ENCODE data around the gene CPSF4.

Gene CPSF4

GRCh38 chr7:99438573-99439480 is at the start of gene CPSF4, which contains the start of gene PTCD1:
Gene CPSF4, plus strand, starts transcription at chr7:99438943. Its CDS starts 140 bp downstream, at chr7:99439083.
Gene PTCD1, minus strand, starts transcription at chr7:99438798. Its CDS starts 3,556 bp downstream, at chr7:99435242.
- H3F3A ChIP-seq (ENCODE audit: insufficient read depth) = no peaks in the 10 kb centered on the region
- TF ChIP-seq CTCF (IDR thresholded peaks at IDR 0.05; ENCODE audit: insufficient read depth, low read length, poor library complexity, severe bottlenecking) = no peak
- no peak for TF ChIP-seq EZH2phosphoT487 (conservative IDR thresholded peaks at IDR 0.05; ENCODE audit: low read length)
- peak within 1 kb of the TSS; percentile 81 for H3K4me2 ChIP-seq (ENCODE audit: low read depth, low read length, poor library complexity, severe bottlenecking)
- no peaks in the 10 kb centered on the region for H3K9me3 ChIP-seq (ENCODE audit: insufficient read depth, low read length)
- H3K4me3 ChIP-seq (ENCODE audit: insufficient read depth, low read length, poor library complexity, severe bottlenecking) = peak within 1 kb of the TSS; percentile 99
- peaks cover 44% of the 10 kb centered on the region for H3K79me2 ChIP-seq (ENCODE audit: insufficient read depth, low read length)
- peak within 1 kb of the TSS; percentile 55 for H3K27ac ChIP-seq (ENCODE audit: low read depth, low read length)
- H3K9me2 ChIP-seq (replicated peaks; ENCODE audit: insufficient read depth, low read length) = no peaks in the 10 kb centered on the region
- H4K20me1 ChIP-seq (ENCODE audit: low read depth, low read length) = peaks cover 3% of the 10 kb centered on the region; the same call in 1 of the 2 replicates
- H3K27me3 ChIP-seq (ENCODE audit: low read length) = no peaks in the 10 kb centered on the region
- H3K9ac ChIP-seq (ENCODE audit: low read length) = peak within 1 kb of the TSS; percentile 89
- 0 out of 2 replicates have a peak, but pooled peaks cover 4% of the 10 kb centered on the region for H3K36me3 ChIP-seq (ENCODE audit: low read length)
- peak within 1 kb of the TSS; percentile 99 for H2AFZ ChIP-seq (ENCODE audit: low read depth, low read length, severe bottlenecking)

- Histone ChIP-seq H2AFZ (ENCODE audit: low read depth, low read length, severe bottlenecking) (no peak overlapping the region), H3K4me2 (ENCODE audit: low read depth, low read length, poor library complexity, severe bottlenecking) (no peak overlapping the region), H3K9me3 (ENCODE audit: insufficient read depth, low read length) (no peaks in the 10 kb centered on the region), H3K9me2 (replicated peaks; ENCODE audit: insufficient read depth, low read length) (no peaks in the 10 kb centered on the region), H3K9ac (ENCODE audit: low read length) (no peak overlapping the region), H3F3A (ENCODE audit: insufficient read depth) (peaks cover 12% of the 10 kb centered on the region), H3K4me3 (ENCODE audit: insufficient read depth, low read length, poor library complexity, severe bottlenecking) (no peak overlapping the region), H3K79me2 (ENCODE audit: insufficient read depth, low read length) (peaks cover 5% of the 10 kb centered on the region; the same call in 1 of the 2 replicates), H3K27me3 (ENCODE audit: low read length) (no peaks in the 10 kb centered on the region), H4K20me1 (ENCODE audit: low read depth, low read length) (no peaks in the 10 kb centered on the region), H3K27ac (ENCODE audit: low read depth, low read length) (no peak overlapping the region), H3K36me3 (ENCODE audit: low read length) (no peaks in the 10 kb centered on the region)
- TF ChIP-seq EZH2phosphoT487 (conservative IDR thresholded peaks at IDR 0.05; ENCODE audit: low read length) = no peak
- TF ChIP-seq CTCF (IDR thresholded peaks at IDR 0.05; ENCODE audit: insufficient read depth, low read length, poor library complexity, severe bottlenecking) = no peak
These were observed 49.0 kb upstream of the CPSF4 start for GRCh38 chr7:99389772-99390171.

GRCh38 chr7:99390941-99391602 is 47.7 kb upstream of the CPSF4 start:
- Histone ChIP-seq H4K20me1 (ENCODE audit: low read depth, low read length) (no peaks in the 10 kb centered on the region; the same call in 1 of the 2 replicates), H3K36me3 (ENCODE audit: low read length) (no peaks in the 10 kb centered on the region), H3K79me2 (ENCODE audit: insufficient read depth, low read length) (no peaks in the 10 kb centered on the region), H3K9me3 (ENCODE audit: insufficient read depth, low read length) (no peaks in the 10 kb centered on the region), H3K27me3 (ENCODE audit: low read length) (no peaks in the 10 kb centered on the region), H3K4me3 (ENCODE audit: insufficient read depth, low read length, poor library complexity, severe bottlenecking) (no peak overlapping the region), H3K9me2 (replicated peaks; ENCODE audit: insufficient read depth, low read length) (no peaks in the 10 kb centered on the region), H3K27ac (ENCODE audit: low read depth, low read length) (no peak overlapping the region), H2AFZ (ENCODE audit: low read depth, low read length, severe bottlenecking) (no peak overlapping the region), H3F3A (ENCODE audit: insufficient read depth) (peaks cover 25% of the 10 kb centered on the region), H3K4me2 (ENCODE audit: low read depth, low read length, poor library complexity, severe bottlenecking) (no peak overlapping the region), H3K9ac (ENCODE audit: low read length) (no peak overlapping the region)
- TF ChIP-seq EZH2phosphoT487 (conservative IDR thresholded peaks at IDR 0.05; ENCODE audit: low read length) (no peak), CTCF (IDR thresholded peaks at IDR 0.05; ENCODE audit: insufficient read depth, low read length, poor library complexity, severe bottlenecking) (no peak)
